HEK293 (cell line): ENCODE results near the gene SPACA9.

Experiments
- CTCF ChIA-PET: fragments of 350-600 bp; formaldehyde crosslinking; extraction: SDS; loops from one replicate; lab custom pipeline; 2021; ENCODE audit warnings: antibody characterized with exemption; lab: Yijun Ruan, JAX
- POLR2A ChIA-PET: fragments of 300-600 bp; formaldehyde crosslinking; extraction: SDS; loops from one replicate; lab custom pipeline; 2020; ENCODE audit warnings: antibody characterized with exemption, inconsistent platforms; lab: Yijun Ruan, JAX
- H3K27ac ChIP-seq: fragments of 200-500 bp; sonication (Bioruptor generic); 2 replicates; pipeline ENCODE4 v1.5.1; 2014; ENCODE audit warnings: low read depth, low read length, control low read depth, inconsistent platforms; ENCODE audit errors: extremely low read depth
- H3K36me3 ChIP-seq, 2 experiments: fragments of 200-500 bp in 1 of 2; sonication (Bioruptor generic) in 1 of 2; 1 replicate in 1 of 2; 2 replicates in 1 of 2; pipeline ENCODE4 v1.5.1; 2014 to 2017; ENCODE audit warnings: inconsistent platforms in 2 of 2, low read length in 2 of 2; ENCODE audit not compliant: control insufficient read depth in 2 of 2, insufficient read depth in 1 of 2
- H3K4me1 ChIP-seq: fragments of 200-500 bp; sonication (Bioruptor generic); 2 replicates; pipeline ENCODE4 v1.5.1; 2014; ENCODE audit warnings: mild to moderate bottlenecking, low read length, inconsistent platforms; ENCODE audit not compliant: control insufficient read depth, insufficient read depth
- H3K4me3 ChIP-seq: 2 replicates; pipeline ENCODE4 v1.5.1; 2011; ENCODE audit warnings: low read depth, mild to moderate bottlenecking, control low read depth, low read length, moderate library complexity
- H3K9me3 ChIP-seq: fragments of 200-500 bp; sonication (Bioruptor generic); 2 replicates; pipeline ENCODE4 v1.5.1; 2014; ENCODE audit warnings: low read depth, low read length, inconsistent platforms; ENCODE audit not compliant: control insufficient read depth, insufficient read depth
- BCL11B ChIP-seq: fragments of 450-650 bp; formaldehyde crosslinking; IDR thresholded peaks from 2 replicates; pipeline ENCODE4 v1.5.1; 2016; ENCODE audit warnings: low read depth, missing biosample characterization, missing genetic modification characterization
- EGR2 ChIP-seq: fragments of 450-650 bp; formaldehyde crosslinking; IDR thresholded peaks from 2 replicates; pipeline ENCODE4 v1.5.1; 2016; ENCODE audit warnings: low read depth, missing biosample characterization, missing genetic modification characterization
- GFI1B ChIP-seq: fragments of 450-650 bp; formaldehyde crosslinking; IDR thresholded peaks from 2 replicates; pipeline ENCODE4 v1.5.1; 2016; ENCODE audit warnings: missing biosample characterization, missing genetic modification characterization
- KLF1 ChIP-seq: fragments of 450-650 bp; formaldehyde crosslinking; IDR thresholded peaks from 2 replicates; pipeline ENCODE4 v1.5.1; 2016; ENCODE audit warnings: missing biosample characterization, missing genetic modification characterization
- OVOL3 ChIP-seq: fragments of 450-650 bp; formaldehyde crosslinking; IDR thresholded peaks from 2 replicates; pipeline ENCODE4 v1.5.1; 2016; ENCODE audit warnings: missing biosample characterization, missing genetic modification characterization
- SP3 ChIP-seq: fragments of 450-650 bp; formaldehyde crosslinking; IDR thresholded peaks from 2 replicates; pipeline ENCODE4 v1.5.1; 2016; ENCODE audit warnings: missing biosample characterization, missing genetic modification characterization
- YY2 ChIP-seq: fragments of 450-650 bp; formaldehyde crosslinking; IDR thresholded peaks from 2 replicates; pipeline ENCODE4 v1.5.1; 2016; ENCODE audit warnings: missing biosample characterization, missing genetic modification characterization
- ZBTB48 ChIP-seq: fragments of 450-650 bp; formaldehyde crosslinking; IDR thresholded peaks from 2 replicates; pipeline ENCODE4 v1.5.1; 2016; ENCODE audit warnings: missing biosample characterization, missing genetic modification characterization
- ZFP37 ChIP-seq: fragments of 450-650 bp; formaldehyde crosslinking; IDR thresholded peaks from 2 replicates; pipeline ENCODE4 v1.5.1; 2016; ENCODE audit warnings: missing biosample characterization, missing genetic modification characterization
- ZNF121 ChIP-seq: fragments of 450-650 bp; formaldehyde crosslinking; IDR thresholded peaks from 2 replicates; pipeline ENCODE4 v1.5.1; 2016; ENCODE audit warnings: missing biosample characterization, missing genetic modification characterization
- ZNF169 ChIP-seq: fragments of 450-650 bp; formaldehyde crosslinking; IDR thresholded peaks from 2 replicates; pipeline ENCODE4 v1.5.1; 2016; ENCODE audit warnings: missing biosample characterization, missing genetic modification characterization
- ZNF174 ChIP-seq: fragments of 450-650 bp; formaldehyde crosslinking; IDR thresholded peaks from 2 replicates; pipeline ENCODE4 v1.5.0; 2017; ENCODE audit warnings: missing biosample characterization, mild to moderate bottlenecking, missing genetic modification characterization
- ZNF175 ChIP-seq: fragments of 450-650 bp; formaldehyde crosslinking; IDR thresholded peaks from 2 replicates; pipeline ENCODE4 v1.5.1; 2016; ENCODE audit warnings: missing biosample characterization, missing genetic modification characterization
- ZNF214 ChIP-seq: fragments of 450-650 bp; formaldehyde crosslinking; IDR thresholded peaks from 2 replicates; pipeline ENCODE4 v1.5.1; 2017; ENCODE audit warnings: missing biosample characterization, mild to moderate bottlenecking, missing genetic modification characterization, borderline replicate concordance
- ZNF266 ChIP-seq: fragments of 450-650 bp; formaldehyde crosslinking; IDR thresholded peaks from 2 replicates; pipeline ENCODE4 v1.5.1; 2016; ENCODE audit warnings: missing biosample characterization, missing genetic modification characterization, low read depth
- ZNF341 ChIP-seq: fragments of 450-650 bp; formaldehyde crosslinking; IDR thresholded peaks from 2 replicates; pipeline ENCODE4; 2016; ENCODE audit warnings: low read depth, missing biosample characterization, missing genetic modification characterization
- ZNF354C ChIP-seq: fragments of 450-650 bp; formaldehyde crosslinking; IDR thresholded peaks from 2 replicates; pipeline ENCODE4 v1.5.1; 2016; ENCODE audit warnings: missing biosample characterization, missing genetic modification characterization, low read depth, borderline replicate concordance
- ZNF560 ChIP-seq: fragments of 450-650 bp; formaldehyde crosslinking; IDR thresholded peaks from 2 replicates; pipeline ENCODE4 v1.5.1; 2017; ENCODE audit warnings: missing biosample characterization, missing genetic modification characterization, borderline replicate concordance
- ZNF561 ChIP-seq: fragments of 450-650 bp; IDR thresholded peaks from 2 replicates; pipeline ENCODE4 v1.5.1; 2018; ENCODE audit warnings: missing biosample characterization, missing genetic modification characterization, borderline replicate concordance
- ZNF600 ChIP-seq: fragments of 450-650 bp; formaldehyde crosslinking; IDR thresholded peaks from 2 replicates; pipeline ENCODE4 v1.5.1; 2016; ENCODE audit warnings: missing biosample characterization, missing genetic modification characterization
- ZNF626 ChIP-seq: fragments of 450-650 bp; sonication (Bioruptor Pico); formaldehyde crosslinking; IDR thresholded peaks from 2 replicates; pipeline ENCODE4 v1.5.1; 2018; ENCODE audit warnings: missing biosample characterization, missing genetic modification characterization, inconsistent platforms
- ZNF660 ChIP-seq: fragments of 450-650 bp; IDR thresholded peaks from 2 replicates; pipeline ENCODE4 v1.5.1; 2018; ENCODE audit warnings: missing biosample characterization, mild to moderate bottlenecking, missing genetic modification characterization
- ZNF791 ChIP-seq: fragments of 450-650 bp; formaldehyde crosslinking; IDR thresholded peaks from 2 replicates; pipeline ENCODE4 v1.5.1; 2016; ENCODE audit warnings: missing biosample characterization, missing genetic modification characterization
- TF ChIP-seq, protein P1 (sequence below): fragments of 450-650 bp; formaldehyde crosslinking; IDR thresholded peaks from 2 replicates; pipeline ENCODE4 v1.5.1; 2017; ENCODE audit warnings: missing biosample characterization, missing genetic modification characterization
- TF ChIP-seq, protein P2 (sequence below): fragments of 450-650 bp; formaldehyde crosslinking; IDR thresholded peaks from 2 replicates; pipeline ENCODE4 v1.5.1; 2016; ENCODE audit warnings: missing biosample characterization, missing genetic modification characterization
- TF ChIP-seq, protein P3 (sequence below): fragments of 450-650 bp; formaldehyde crosslinking; IDR thresholded peaks from 2 replicates; pipeline ENCODE4 v1.5.1; 2016; ENCODE audit warnings: missing biosample characterization, missing genetic modification characterization

Gene SPACA9

DNA sequence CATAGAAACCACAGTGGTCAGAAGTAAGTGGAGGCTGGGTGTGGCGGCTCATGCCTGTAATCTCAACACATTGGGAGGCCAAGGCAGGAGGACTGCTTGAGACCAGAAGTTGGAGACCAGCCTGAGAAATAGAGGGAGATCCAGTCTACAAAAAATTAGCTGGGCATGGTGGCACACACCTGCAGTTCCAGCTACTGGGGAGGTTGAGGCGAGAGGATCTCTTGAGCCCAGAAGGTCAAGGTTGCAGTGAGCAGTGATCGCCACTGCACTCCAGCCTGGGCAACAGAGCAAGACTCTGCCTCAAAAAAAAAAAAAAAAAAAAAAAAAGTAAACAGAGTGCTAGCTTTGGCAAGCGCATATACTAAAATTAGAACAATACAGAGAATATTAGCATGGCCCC is 25.2 kb upstream of the SPACA9 start:
- ChIA-PET CTCF (interaction anchor here (0.5 to 0.7 kb wide), 2 partner anchors 21 to 48 kb away, joined by 5 read pairs; no protein-coding TSS in a partner anchor), POLR2A (no interaction called here)
- TF ChIP-seq ZNF791 = no peak
- TF ChIP-seq BCL11B (tag by site-specific recombination) = no peak
- TF ChIP-seq OVOL3 = no peak
- no peak for TF ChIP-seq ZBTB48 (tag by site-specific recombination)
- no peak for TF ChIP-seq ZNF214
- TF ChIP-seq ZNF626 (tag by site-specific recombination) = no peak
- TF ChIP-seq, protein P1, sequence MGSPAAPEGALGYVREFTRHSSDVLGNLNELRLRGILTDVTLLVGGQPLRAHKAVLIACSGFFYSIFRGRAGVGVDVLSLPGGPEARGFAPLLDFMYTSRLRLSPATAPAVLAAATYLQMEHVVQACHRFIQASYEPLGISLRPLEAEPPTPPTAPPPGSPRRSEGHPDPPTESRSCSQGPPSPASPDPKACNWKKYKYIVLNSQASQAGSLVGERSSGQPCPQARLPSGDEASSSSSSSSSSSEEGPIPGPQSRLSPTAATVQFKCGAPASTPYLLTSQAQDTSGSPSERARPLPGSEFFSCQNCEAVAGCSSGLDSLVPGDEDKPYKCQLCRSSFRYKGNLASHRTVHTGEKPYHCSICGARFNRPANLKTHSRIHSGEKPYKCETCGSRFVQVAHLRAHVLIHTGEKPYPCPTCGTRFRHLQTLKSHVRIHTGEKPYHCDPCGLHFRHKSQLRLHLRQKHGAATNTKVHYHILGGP (tag by site-specific recombination) = no peak
- TF ChIP-seq ZNF561 (tag by site-specific recombination) = no peak
- TF ChIP-seq ZNF174 (tag by site-specific recombination) = no peak
- no peak for TF ChIP-seq ZNF175
- TF ChIP-seq ZNF600 (tag by site-specific recombination) = no peak
- no peak for TF ChIP-seq ZNF560 (tag by site-specific recombination)
- no peak for TF ChIP-seq ZNF660 (tag by site-specific recombination)
- TF ChIP-seq ZNF121 (tag by site-specific recombination) = no peak
- no peak for TF ChIP-seq ZNF266 (tag by site-specific recombination)
- TF ChIP-seq GFI1B (tag by site-specific recombination) = no peak
- no peak for TF ChIP-seq ZNF354C
- TF ChIP-seq ZNF169 (tag by site-specific recombination) = no peak

DNA sequence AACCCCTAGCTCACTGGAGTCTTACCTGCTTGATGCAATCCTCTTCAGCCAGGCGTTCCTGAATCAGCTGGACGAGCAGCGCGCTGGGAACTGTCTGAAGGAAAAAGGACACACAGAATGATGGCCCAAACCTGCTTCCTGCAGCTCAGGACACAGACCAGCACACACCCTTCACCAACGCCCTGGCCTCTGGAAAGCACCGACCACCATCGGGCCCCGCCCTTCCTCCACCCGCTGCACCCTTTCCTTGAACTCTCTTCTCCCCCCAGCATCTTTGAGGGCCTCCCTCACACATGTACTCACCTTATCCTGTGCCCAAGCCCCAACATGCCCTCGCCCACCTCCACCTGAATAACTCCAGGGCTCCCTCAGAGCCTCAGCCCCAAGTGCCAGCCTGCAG is 23.9 kb upstream of the SPACA9 start:
- Histone ChIP-seq H3K27ac (no peak overlapping the region), H3K4me3 (no peak overlapping the region), H3K36me3 (no peaks in the 10 kb centered on the region), H3K4me1 (no peaks in the 10 kb centered on the region), H3K9me3 (no peaks in the 10 kb centered on the region)
- ChIA-PET POLR2A (no interaction called here), CTCF (no interaction called here)
- TF ChIP-seq ZNF791 (no peak), KLF1 (tag by site-specific recombination) (peak; percentile 93)

More for the DNA sequence above, 25.2 kb upstream of the SPACA9 start:
- Histone ChIP-seq H3K27ac (no peak overlapping the region), H3K4me3 (no peak overlapping the region), H3K4me1 (no peaks in the 10 kb centered on the region), H3K9me3 (no peaks in the 10 kb centered on the region), H3K36me3 (no peaks in the 10 kb centered on the region)

DNA sequence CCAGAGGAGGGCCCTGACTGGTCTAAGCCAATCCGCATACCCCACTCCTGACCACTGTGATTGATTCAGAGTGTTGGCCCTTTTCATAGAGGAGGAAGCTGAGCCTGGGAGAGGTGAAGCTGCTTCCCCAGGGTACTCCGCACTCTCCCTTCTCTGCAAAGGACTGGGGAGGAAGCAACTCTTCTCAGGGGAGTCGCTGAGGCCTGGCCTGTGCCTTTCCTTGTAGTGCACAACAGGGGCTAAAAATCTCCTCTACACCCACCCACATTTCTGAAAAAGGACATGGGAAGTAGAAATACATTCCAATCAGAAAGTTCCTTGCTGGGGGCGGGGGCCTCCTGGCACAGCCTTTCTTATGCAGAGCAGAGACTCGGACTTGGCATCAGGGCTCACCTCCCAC is 22.8 kb upstream of the SPACA9 start:
- Histone ChIP-seq H3K4me1 (no peaks in the 10 kb centered on the region), H3K27ac (no peak overlapping the region), H3K36me3 (no peaks in the 10 kb centered on the region), H3K4me3 (no peak overlapping the region), H3K9me3 (no peaks in the 10 kb centered on the region)
- ChIA-PET CTCF (no interaction called here), POLR2A (no interaction called here)
- TF ChIP-seq, protein P2, sequence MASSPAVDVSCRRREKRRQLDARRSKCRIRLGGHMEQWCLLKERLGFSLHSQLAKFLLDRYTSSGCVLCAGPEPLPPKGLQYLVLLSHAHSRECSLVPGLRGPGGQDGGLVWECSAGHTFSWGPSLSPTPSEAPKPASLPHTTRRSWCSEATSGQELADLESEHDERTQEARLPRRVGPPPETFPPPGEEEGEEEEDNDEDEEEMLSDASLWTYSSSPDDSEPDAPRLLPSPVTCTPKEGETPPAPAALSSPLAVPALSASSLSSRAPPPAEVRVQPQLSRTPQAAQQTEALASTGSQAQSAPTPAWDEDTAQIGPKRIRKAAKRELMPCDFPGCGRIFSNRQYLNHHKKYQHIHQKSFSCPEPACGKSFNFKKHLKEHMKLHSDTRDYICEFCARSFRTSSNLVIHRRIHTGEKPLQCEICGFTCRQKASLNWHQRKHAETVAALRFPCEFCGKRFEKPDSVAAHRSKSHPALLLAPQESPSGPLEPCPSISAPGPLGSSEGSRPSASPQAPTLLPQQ = no peak
- TF ChIP-seq ZNF341 (tag by site-specific recombination) (0 out of 2 replicates have a peak, but pooled peaks have one; percentile 21), YY2 (tag by site-specific recombination) (no peak), EGR2 (no peak), ZFP37 (tag by site-specific recombination) (no peak), SP3 (tag by site-specific recombination) (no peak)
- TF ChIP-seq, protein P3, sequence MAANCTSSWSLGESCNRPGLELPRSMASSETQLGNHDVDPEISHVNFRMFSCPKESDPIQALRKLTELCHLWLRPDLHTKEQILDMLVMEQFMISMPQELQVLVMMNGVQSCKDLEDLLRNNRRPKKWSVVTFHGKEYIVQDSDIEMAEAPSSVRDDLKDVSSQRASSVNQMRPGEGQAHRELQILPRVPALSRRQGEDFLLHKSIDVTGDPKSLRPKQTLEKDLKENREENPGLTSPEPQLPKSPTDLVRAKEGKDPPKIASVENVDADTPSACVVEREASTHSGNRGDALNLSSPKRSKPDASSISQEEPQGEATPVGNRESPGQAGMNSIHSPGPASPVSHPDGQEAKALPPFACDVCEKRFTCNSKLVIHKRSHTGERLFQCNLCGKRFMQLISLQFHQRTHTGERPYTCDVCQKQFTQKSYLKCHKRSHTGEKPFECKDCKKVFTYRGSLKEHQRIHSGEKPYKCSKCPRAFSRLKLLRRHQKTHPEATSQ (tag by site-specific recombination) = no peak
